Left renal cortex interstitium (tissue), 4 donors: ENCODE data around the gene FHIT. TPM values are rescaled to one million over a fixed set of nuclear protein-coding genes. Genes with fewer than 3 reads are reported as not detected.
A peak's percentile ranks its signal among the peaks of the same experiment; 100 is the strongest.
"Not testable (repeated sequence)": the region's sequence is repeated elsewhere in the genome, so short reads cannot be mapped to it uniquely, and the experiment has no call there.

Experiments used
- DNase-seq, 4 donors: peaks; one replicate each; pipeline ENCODE4 v3.0.0-alpha.2; 2013; ENCODE audit warnings: low read depth in 4 of 4, low spot score in 2 of 4, missing footprints in 1 of 4
- polyA plus RNA-seq, 4 donors: library from polyadenylated mRNA; unstranded; fragments of 120-200 nt; gene quantifications; one replicate each; pipeline ENCODE4 v1.2.1, GENCODE V29; 2013; ENCODE audit not compliant: insufficient read length in 4 of 4

The FHIT gene
- polyA plus RNA-seq, 4 donors = 23.4 to 29.9 (median 26.0) TPM

DNA sequence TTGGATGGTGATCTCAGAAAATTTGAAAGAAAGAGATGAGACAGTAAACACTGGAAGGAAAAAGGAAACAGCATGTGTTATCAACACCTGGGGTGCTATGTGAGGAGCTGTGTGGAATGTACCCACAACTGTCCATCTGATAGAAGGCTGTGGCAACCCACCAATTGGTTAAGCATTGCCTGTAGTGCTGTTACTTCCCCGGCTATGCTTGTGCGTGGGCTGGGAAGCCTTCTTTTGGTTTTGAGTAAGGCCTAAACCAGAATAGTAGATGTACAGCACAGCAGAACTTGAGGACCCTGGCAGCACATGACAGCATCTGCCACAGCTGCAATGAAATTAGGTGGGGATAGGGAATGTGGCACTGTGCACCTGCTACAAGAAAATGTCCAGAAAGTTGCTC is 184.5 kb downstream of the FHIT start:
- no peak for DNase-seq

DNA sequence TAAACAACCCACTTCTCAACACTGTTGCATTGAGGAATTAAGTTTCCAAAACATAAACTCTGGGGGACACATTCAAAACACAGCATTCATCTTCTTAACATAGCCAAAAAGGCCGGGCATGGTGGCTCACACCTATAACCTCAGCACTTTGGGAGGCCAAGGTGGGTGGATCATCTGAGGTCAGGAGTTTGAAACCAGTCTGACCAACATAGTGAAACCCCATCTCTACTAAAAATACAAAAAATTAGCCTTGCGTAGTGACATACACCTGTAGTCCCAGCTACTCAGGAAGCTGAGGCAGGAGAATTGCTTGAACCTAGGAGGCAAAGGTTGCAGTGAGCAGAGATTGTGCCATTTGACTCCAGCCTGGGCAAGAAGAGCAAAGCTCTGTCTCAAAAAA is 185.0 kb downstream of the FHIT start:
- DNase-seq = not testable (repeated sequence)

- no peak for DNase-seq
Measured at GRCh38 chr3:61065451-61066011, 185.7 kb downstream of the FHIT start.

DNA sequence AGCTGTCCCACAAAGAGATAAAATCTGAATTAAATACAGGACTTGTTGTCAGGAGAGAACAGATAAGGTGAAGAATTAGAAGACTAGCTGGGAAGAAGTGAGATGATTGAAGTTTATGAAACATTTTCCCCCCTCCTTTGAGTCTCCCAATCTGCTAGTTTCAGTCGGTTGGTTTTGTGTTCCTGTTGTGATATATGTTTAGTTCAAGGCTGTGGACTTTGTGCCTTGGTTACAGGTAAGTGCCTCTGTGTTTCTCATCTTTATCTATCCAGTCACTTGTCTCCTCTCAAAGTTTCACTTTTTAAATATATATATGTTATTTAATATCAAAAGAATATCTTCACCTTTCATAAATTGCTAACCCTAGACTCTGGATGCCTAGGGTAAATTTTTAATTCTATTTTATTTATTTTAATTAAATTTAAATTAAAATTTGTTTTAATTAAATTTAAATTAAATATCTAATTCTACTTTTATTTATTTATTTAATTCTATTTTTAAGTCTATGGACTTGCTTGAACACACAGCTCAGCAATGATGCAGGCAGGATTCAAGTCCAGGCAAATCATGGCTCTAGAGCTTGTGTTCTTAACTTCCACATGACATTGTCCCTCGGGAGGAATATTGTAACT is 190.0 kb downstream of the FHIT start:
- no peak for DNase-seq

DNA sequence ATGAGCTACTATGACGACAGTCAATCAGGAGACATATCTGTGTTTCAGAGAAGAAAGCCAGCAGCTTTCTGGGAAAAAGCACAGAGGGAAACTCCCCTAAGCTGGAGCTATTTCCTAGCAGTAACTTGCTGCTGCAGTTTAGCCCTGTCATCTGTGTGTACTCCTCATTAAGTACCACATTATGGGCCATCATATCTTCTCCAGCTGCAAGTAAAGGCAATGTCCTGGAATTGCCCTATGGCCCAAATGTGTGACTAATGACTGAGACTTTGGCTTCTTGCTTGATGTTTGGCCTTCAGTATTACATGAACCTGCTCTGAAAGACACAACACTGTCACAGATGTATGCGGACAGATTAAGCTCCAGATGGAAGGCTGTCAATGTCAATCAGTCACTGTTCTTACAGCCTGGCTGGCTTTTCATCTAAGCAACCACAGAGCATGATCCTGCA is 190.8 kb downstream of the FHIT start:
- DNase-seq = no peak

- DNase-seq = no peak
Measured at GRCh38 chr3:61058836-61059235, 192.4 kb downstream of the FHIT start.

- DNase-seq = peak; percentile 28 to 53 (median 36)
Measured at GRCh38 chr3:61057464-61057863, 193.8 kb downstream of the FHIT start.

DNA sequence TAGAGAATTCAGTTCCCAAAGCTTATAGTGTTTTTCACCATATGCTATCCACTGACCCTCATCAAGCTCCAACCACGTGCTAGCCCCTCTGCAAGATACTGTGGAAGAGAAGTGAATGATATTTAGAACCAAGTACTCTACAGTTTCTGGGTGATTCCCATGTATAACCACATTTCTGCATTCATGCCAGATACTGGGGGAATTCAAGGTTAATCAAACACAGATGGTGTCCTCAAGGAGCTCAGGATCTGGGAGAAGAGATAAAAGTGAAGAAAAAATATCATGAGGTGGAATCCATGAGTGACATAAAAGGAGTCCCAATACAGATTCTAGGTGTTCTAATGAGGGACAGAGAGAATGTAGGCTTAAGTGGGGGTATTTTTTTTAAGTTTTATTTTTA is 195.8 kb downstream of the FHIT start:
- no peak for DNase-seq

GRCh38 chr3:61053781-61054496 is 197.3 kb downstream of the FHIT start:
- DNase-seq = no peak

DNA sequence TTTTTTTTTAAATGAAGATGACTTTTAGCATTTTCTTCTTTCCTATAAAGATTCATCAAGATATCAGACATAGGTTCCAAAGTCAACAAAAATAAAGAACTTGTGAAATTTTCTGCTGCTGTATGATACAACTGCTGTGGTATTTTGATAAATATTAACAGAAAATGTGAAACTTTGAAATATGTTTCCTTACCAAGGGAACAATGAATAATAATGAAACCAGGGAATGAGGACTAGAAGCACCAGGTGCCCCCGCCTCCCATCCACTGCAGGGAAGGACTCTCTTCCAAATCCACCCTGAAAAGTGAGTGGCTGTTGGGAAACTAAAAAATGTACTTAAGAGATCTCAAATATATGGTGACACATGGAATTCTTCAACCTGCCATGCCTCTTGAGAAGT is 198.4 kb downstream of the FHIT start:
- no peak for DNase-seq

DNA sequence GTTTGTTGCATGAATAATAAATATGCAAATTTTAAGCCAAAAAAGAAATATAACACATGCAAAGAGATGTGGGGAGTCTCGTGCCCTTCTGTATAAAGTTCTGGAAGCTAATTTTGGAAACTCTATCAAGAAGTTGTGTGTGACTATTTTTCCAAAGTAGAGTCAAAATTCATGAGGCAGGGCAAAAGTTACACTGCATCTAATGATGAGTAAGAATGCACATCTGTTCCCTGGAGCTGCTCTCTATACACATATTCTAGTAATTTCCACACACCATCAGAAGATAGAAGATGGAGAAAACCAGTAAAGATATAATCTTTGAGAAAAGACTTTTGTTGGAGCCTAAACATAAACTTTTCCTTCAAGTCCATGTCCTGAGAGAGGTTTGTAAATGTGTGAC is 199.6 kb downstream of the FHIT start:
- no peak for DNase-seq

GRCh38 chr3:61045169-61045568 is 206.1 kb downstream of the FHIT start:
- not testable (repeated sequence) for DNase-seq

GRCh38 chr3:61043156-61043555 is 208.1 kb downstream of the FHIT start:
- no peak for DNase-seq

DNA sequence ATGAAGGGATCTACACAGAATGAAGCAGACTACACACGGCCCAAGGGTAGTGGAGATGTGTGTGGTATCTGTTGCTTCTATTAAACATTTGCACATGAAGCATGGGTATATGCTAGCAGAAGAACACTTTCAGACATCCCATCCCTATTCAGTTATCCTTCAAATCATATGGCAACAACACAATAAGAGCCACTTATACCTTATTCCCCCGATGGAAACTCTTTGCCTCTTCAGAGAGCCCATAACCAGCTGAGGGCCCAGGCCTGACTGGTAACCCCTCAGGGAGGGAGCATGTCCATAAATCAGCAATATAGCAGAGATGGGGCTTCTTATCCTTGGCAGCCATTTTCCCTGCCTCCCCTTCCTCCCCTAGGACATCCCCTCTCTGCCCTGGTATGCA is 210.6 kb downstream of the FHIT start:
- no peak for DNase-seq

DNA sequence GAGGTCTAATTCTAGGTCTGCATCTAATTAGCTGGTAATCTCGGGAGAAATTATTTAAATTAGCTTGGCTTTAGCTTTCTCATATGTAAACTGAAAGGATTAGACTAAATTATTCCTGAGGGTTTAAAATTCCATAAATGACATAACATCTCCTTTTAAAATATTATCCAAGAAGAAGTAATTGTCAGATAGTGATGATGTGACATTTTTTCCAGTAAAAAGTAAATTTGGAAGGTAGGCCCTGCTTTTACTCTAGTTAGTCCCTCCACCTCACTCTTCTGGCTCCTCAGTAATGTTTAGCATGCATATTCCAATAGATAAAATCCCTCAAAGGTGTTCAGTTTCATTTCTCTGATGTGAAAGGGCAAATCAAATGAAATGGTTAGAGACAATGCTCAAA is 215.7 kb downstream of the FHIT start:
- DNase-seq = no peak

DNA sequence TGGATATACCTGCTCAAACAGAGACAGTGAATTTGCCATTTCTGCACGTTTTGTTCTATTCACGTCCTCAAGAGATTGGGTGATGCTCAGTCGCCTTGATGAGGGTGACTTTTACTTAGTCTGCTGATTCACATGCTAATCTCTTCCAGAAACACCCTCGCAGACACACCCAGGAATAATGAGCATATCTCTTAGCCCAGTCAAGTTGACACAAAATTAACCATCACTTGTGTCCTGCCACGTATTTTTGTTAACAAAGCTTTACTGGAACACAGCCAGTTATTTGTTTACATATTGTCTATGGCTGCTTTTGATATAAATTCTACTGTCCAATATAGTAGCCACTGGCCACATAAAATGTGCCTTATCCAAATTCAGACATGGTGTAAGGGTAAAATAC is 218.3 kb downstream of the FHIT start:
- no peak for DNase-seq

- no peak for DNase-seq
Measured at GRCh38 chr3:61031503-61031902, 219.7 kb downstream of the FHIT start.

DNA sequence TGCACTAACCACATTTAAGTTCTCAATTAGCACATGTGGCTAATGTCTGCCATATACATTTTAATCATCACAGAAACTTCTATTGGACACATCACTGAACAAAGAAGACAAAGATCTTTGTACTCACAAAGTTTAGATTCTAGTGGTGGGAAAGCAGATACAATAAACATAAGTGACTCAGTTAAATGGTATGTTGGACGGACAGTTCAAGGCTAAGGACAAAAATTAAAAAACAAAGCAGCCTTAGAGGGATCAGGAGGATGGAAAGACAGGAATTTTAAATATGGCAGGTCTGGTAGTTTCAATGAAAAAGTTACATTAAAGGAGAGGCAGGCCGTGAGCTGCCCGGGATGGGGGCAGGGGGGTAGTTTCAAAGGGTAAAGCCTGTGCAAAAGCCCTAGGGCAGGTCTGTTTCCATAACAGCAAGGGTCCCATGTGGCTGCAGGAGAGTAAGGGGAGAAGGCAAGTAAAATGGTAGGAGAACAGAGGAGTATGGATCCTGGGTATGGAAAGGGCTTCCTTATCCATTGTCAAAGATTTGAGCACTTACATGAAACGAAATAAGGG is 220.7 kb downstream of the FHIT start:
- no peak for DNase-seq

DNA sequence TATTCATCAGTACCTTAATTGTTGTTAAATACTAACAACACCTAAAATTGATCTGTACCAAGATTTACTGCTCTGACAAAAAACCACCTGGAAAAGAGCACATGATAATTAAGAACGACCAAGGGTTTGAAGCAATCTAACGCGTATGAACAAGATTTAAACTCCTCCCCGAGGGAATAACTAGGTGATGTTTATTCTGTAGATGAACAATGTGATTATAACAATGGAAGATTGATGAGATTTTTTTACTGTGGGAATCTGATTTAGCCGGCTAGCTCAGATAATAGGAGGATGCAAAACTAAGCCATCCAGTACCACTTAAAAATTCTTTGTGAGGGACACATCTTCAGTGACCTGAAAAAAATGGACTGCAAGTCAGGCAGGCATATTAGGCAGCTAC is 222.1 kb downstream of the FHIT start:
- DNase-seq = no peak

- no peak for DNase-seq
Measured at GRCh38 chr3:61018807-61019206, 232.4 kb downstream of the FHIT start.

GRCh38 chr3:61017028-61017427 is 234.2 kb downstream of the FHIT start:
- DNase-seq = not testable (repeated sequence)

DNA sequence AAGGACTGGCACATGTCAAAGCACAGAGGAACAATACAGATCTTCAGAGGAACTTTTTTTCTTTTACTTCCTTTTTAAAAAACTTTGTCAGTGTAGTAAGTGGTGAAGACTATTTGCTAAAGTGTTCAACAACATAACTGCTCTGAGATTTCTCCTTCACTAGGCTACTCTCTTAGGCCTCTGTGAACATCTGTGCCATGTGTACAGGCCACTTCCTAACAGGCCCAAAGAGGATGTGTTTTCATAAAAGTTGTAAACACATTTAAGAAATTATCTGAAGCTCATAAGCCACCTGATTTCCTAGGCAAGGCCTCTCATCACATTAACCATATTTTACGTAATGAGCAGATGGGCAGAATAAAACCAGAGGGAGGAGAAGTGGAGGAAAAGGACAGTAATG is 235.4 kb downstream of the FHIT start:
- no peak for DNase-seq
